Neural cell (in vitro differentiated cells): ENCODE data around the gene STARD9. TPM values are rescaled to one million over a fixed set of nuclear protein-coding genes. Genes with fewer than 3 reads are reported as not detected.
"Not testable (repeated sequence)": the region's sequence is repeated elsewhere in the genome, so short reads cannot be mapped to it uniquely, and the experiment has no call there.

Source experiments
- H2AFZ ChIP-seq: fragments of 200-600, 300-800 bp; sonication (generic), shearing (Covaris generic); 2 replicates; pipeline ENCODE4 v1.6.0; 2014; ENCODE audit warnings: low read depth, mild to moderate bottlenecking, antibody characterized with exemption, low read length, moderate library complexity
- H3F3A ChIP-seq: fragments of 200-600 bp; shearing (Covaris generic); 2 replicates; pipeline ENCODE4 v1.6.1; 2016; ENCODE audit warnings: mild to moderate bottlenecking, moderate library complexity, mixed read lengths, antibody characterized with exemption, low read length; ENCODE audit not compliant: insufficient read depth, poor library complexity, severe bottlenecking
- H3K27ac ChIP-seq: fragments of 200-600, 300-800 bp; sonication (generic), shearing (Covaris generic); 2 replicates; pipeline ENCODE4 v1.5.1; 2014; ENCODE audit warnings: mild to moderate bottlenecking, low read length, moderate library complexity
- H3K27me3 ChIP-seq: fragments of 300-800, 200-600 bp; sonication (generic), shearing (Covaris generic); 2 replicates; pipeline ENCODE4 v1.6.0; 2014; ENCODE audit warnings: mild to moderate bottlenecking, low read depth, low read length, moderate library complexity; ENCODE audit not compliant: insufficient read depth
- H3K36me3 ChIP-seq: fragments of 300-800, 200-600 bp; sonication (generic), shearing (Covaris generic); 2 replicates; pipeline ENCODE4 v1.5.1; 2014; ENCODE audit warnings: mild to moderate bottlenecking, antibody characterized with exemption, low read length, moderate library complexity; ENCODE audit not compliant: insufficient read depth
- H3K4me2 ChIP-seq: fragments of 300-800, 200-600 bp; sonication (generic), shearing (Covaris generic); 2 replicates; pipeline ENCODE4 v1.6.0; 2014; ENCODE audit warnings: mild to moderate bottlenecking, low read length
- H3K4me3 ChIP-seq: fragments of 300-800, 200-600 bp; sonication (generic), shearing (Covaris generic); 2 replicates; pipeline ENCODE4 v1.5.1; 2014; ENCODE audit warnings: mild to moderate bottlenecking, low read length, moderate library complexity
- H3K79me2 ChIP-seq: fragments of 200-600 bp; shearing (Covaris generic); replicated peaks from 2 replicates; pipeline ENCODE4 v1.6.0; 2014; ENCODE audit warnings: mild to moderate bottlenecking, low read length, moderate library complexity; ENCODE audit not compliant: insufficient read depth
- H3K9ac ChIP-seq: fragments of 300-800, 200-600 bp; sonication (generic), shearing (Covaris generic); 2 replicates; pipeline ENCODE4 v1.6.1; 2016; ENCODE audit warnings: mild to moderate bottlenecking, low read length, mixed read lengths
- H3K9me2 ChIP-seq: fragments of 200-600 bp; shearing (Covaris generic); 2 replicates; pipeline ENCODE4 v1.6.1; 2016; ENCODE audit warnings: mild to moderate bottlenecking, low read length, mixed read lengths; ENCODE audit not compliant: insufficient read depth
- H3K9me3 ChIP-seq: fragments of 200-600, 300-800 bp; sonication (generic), shearing (Covaris generic); 2 replicates; pipeline ENCODE4 v1.6.1; 2016; ENCODE audit warnings: mild to moderate bottlenecking, mixed run types, low read length, moderate library complexity, mixed read lengths
- H4K20me1 ChIP-seq: fragments of 200-600 bp; shearing (Covaris generic); 2 replicates; pipeline ENCODE4 v1.6.1; 2016; ENCODE audit warnings: mild to moderate bottlenecking, mixed run types; ENCODE audit not compliant: insufficient read depth
- CTCF ChIP-seq: fragments of 450-650 bp; IDR thresholded peaks from 2 replicates; pipeline ENCODE4 v1.5.1; 2014; ENCODE audit warnings: antibody characterized with exemption, mild to moderate bottlenecking, moderate library complexity; ENCODE audit not compliant: poor library complexity, severe bottlenecking
- EP300 ChIP-seq: fragments of 450-650 bp; conservative IDR thresholded peaks from 2 replicates; pipeline ENCODE4 v1.6.1; 2014; ENCODE audit warnings: antibody characterized with exemption, mild to moderate bottlenecking, moderate library complexity; ENCODE audit not compliant: poor library complexity, severe bottlenecking
- EZH2 ChIP-seq: fragments of 200-600, 300-800 bp; shearing (Covaris generic), sonication (generic); IDR thresholded peaks from 2 replicates; pipeline ENCODE4 v1.6.1; 2014; ENCODE audit warnings: antibody characterized with exemption, low read length, borderline replicate concordance, mild to moderate bottlenecking; ENCODE audit not compliant: insufficient read depth, poor library complexity, severe bottlenecking
- MXI1 ChIP-seq: fragments of 450-650 bp; conservative IDR thresholded peaks from 2 replicates; pipeline ENCODE4 v1.6.1; 2014; ENCODE audit warnings: antibody characterized with exemption, mild to moderate bottlenecking; ENCODE audit not compliant: poor library complexity, severe bottlenecking
- POLR2AphosphoS5 ChIP-seq: IDR thresholded peaks from 2 replicates; pipeline ENCODE4 v1.6.1; 2012
- RAD21 ChIP-seq: fragments of 450-650 bp; conservative IDR thresholded peaks from 2 replicates; pipeline ENCODE4 v1.6.1; 2014; ENCODE audit warnings: antibody characterized with exemption, mild to moderate bottlenecking, moderate library complexity
- REST ChIP-seq: IDR thresholded peaks from 2 replicates; pipeline ENCODE4 v1.6.1; 2012; ENCODE audit warnings: borderline replicate concordance
- SMC3 ChIP-seq: fragments of 450-650 bp; conservative IDR thresholded peaks from 2 replicates; pipeline ENCODE4 v1.6.1; 2014; ENCODE audit warnings: antibody characterized with exemption, mild to moderate bottlenecking, moderate library complexity; ENCODE audit not compliant: poor library complexity
- TAF1 ChIP-seq: IDR thresholded peaks from 2 replicates; pipeline ENCODE4 v1.6.1; 2012; ENCODE audit warnings: low read depth
- polyA plus RNA-seq: library from polyadenylated mRNA; depleted of rRNA; stranded (reverse); fragments of >200 nt; gene quantifications from 2 replicates; pipeline ENCODE4 v1.2.3, GENCODE V29; 2014

STARD9 gene
- polyA plus RNA-seq, 1 donor from 2014 or later, result 6.4 TPM

GRCh38 chr15:42553554-42553953 is 21.9 kb upstream of the STARD9 start:
- TF ChIP-seq CTCF (no peak), SMC3 (no peak), MXI1 (no peak), RAD21 (no peak), POLR2AphosphoS5 (no peak), REST (no peak), EP300 (no peak), TAF1 (no peak), EZH2 (no peak)

GRCh38 chr15:42556550-42557207 is 18.7 kb upstream of the STARD9 start:
- not testable (repeated sequence) for H3F3A ChIP-seq, H3K79me2 ChIP-seq, H4K20me1 ChIP-seq

More at GRCh38 chr15:42553554-42553953, 21.9 kb upstream of the STARD9 start:
- Histone ChIP-seq H4K20me1 (no peaks in the 10 kb centered on the region), H3K9me3 (no peaks in the 10 kb centered on the region), H3K27me3 (no peaks in the 10 kb centered on the region), H3K36me3 (no peaks in the 10 kb centered on the region), H3K79me2 (peaks cover 19% of the 10 kb centered on the region), H2AFZ (no peak overlapping the region), H3K9ac (no peak overlapping the region), H3K9me2 (no peaks in the 10 kb centered on the region), H3K4me2 (no peak overlapping the region), H3K27ac (no peak overlapping the region), H3F3A (no peaks in the 10 kb centered on the region), H3K4me3 (no peak overlapping the region)

More at GRCh38 chr15:42556550-42557207, 18.7 kb upstream of the STARD9 start:
- not testable (repeated sequence) for H3K36me3 ChIP-seq, H3K27ac ChIP-seq, H2AFZ ChIP-seq, H3K9me2 ChIP-seq, H3K4me3 ChIP-seq, H3K4me2 ChIP-seq, H3K9me3 ChIP-seq, H3K9ac ChIP-seq, H3K27me3 ChIP-seq
